ENCODE data around the gene SNPH.

The SNPH gene

GRCh38 chr20:1323830-1324597, 57.9 kb downstream of the SNPH start:
- no peak for DNase-seq (ENCODE audit: low read depth in 2 of 2)

DNA sequence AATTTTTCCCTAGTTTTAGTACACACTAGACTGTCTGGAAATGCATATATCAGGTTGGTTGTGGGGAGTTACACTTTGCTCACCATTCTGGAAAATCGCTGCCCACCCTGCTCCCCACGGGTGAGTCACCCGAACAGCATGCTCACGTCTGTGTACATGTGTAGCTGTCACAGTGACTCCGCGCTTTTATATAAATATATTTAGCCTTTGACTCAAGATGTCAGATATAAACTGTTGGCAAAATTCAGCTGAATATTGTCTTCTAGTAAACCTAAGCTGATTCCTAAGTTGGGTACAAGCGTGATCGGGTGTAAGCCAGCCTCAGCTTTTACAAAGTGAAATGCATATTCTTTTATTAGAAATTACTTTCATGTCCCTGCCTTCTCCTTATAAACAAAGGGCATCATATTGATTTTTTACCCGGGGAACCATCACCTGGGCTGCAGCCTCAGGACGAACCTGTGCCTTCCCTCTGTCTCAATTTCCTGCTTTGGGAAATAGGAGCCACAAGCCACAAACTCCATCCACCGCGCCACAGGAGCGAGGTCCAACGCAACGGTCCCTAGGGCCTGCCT, 58.6 kb downstream of the SNPH start:
- DNase-seq (ENCODE audit: low read depth in 2 of 2), result no peak

GRCh38 chr20:1325173-1326030, 59.3 kb downstream of the SNPH start:
- peak; percentile 92 for DNase-seq (ENCODE audit: low read depth in 2 of 2)

DNA sequence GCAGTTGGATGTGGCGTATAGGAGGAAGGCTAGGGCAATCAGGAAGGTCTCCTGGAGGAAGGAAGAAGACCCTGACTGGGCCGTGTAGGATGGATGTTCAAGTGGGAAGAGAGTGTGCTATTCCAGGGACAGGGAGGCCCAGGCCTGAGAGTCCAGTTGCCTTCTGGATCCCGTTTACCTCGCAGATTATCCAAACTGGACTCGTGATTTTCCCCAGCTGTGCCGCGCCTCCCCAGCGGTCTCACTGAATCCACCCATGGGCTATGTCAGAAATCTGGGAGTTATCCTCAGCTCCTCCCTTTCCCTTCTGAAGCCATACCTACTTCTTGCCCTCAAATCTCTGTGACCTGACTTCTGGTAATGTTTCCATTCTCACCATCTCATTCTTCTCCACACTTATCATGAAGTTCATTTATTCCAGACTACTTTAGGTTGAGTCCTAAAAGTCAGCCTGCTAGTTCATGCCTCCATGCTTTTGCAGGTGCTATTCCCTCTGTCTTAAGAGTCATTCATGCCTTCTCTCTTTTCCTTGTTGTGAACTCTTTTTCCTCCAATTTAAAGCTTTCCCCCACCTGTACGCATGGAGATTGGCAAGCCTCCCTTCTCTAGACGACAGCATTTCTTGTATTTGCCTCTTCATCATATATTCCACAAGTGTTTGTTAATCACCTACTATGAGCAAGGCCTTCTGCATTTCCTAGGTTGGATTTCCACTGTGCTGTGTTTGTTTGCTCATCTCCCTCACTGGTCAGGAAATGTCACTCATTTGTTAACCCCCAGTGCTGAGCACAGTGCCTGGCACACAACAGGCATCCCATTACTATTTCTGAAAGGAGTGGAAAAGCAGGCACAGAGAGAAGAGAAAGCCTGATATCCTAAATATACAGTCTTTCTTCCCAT, 60.2 kb downstream of the SNPH start:
- DNase-seq (ENCODE audit: low read depth in 2 of 2), result no peak

DNA sequence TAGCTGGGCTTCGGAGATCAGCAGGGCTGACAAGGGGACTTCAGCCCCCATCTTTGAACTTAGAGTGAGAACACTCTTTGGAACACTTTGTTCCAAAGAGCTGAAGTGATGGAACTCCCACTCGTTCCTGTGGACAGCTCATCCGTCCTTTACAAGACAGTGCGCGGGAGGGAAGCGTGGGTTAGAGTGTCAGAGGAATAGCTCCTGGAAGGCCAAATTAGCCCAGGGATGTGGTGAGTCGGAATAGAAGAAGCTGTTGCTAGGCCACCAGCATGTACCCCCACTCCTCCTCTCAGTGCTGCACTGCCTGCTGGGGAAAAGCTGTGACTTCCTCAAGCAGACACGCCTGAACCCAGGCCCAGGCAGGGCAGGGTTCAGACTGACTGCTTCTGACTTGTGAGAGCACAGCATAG, 61.2 kb downstream of the SNPH start:
- DNase-seq (ENCODE audit: low read depth in 2 of 2), result no peak

- DNase-seq (ENCODE audit: low read depth in 2 of 2), result no peak
These were observed 62.0 kb downstream of the SNPH start for GRCh38 chr20:1327827-1328679.

- DNase-seq (ENCODE audit: low read depth in 2 of 2), result no peak
These were observed 62.7 kb downstream of the SNPH start, which contains the start of gene SDCBP2 for GRCh38 chr20:1328680-1329330. Gene SDCBP2, minus strand, starts transcription at chr20:1329139. Its CDS starts 8,723 bp downstream, at chr20:1320416.

DNA sequence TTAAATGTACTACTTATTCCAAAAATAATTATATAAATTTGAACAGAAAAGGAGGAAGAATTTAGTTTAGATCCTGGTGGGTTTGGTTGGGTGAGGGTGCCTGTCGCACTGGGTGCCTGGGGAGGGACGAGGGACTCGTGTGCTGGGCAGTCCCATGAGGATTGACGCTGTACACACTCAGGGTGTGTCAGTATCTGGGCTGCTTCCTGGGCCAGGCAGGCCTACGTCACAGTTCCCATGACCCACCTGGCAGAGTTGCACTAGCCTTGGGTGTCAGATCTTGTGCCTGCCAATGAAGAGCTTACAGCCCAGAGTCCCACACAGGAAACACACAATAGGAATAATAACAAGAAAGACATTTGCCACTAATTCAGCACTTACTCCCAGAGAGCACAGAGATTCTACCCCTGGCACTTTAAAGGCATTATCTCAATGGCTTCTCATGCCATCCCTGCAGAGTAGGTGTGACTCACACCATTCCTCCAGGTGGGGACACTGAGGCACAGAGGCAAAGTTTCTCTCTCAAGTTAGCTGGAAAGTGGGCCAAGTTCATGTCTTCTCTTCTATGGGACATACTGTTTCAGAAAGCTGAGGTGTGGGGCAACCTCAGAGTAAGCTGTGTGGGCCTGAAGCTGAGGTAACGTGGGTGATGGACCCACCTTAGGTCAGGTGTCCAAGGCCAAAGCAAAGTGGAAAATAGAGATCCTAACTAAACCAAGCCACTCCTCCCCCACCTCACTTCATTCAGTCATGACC, 64.2 kb downstream of the SNPH start:
- no peak for DNase-seq (ENCODE audit: low read depth in 2 of 2)

GRCh38 chr20:1331101-1331500, 65.0 kb downstream of the SNPH start:
- DNase-seq (ENCODE audit: low read depth in 2 of 2), result no peak

DNA sequence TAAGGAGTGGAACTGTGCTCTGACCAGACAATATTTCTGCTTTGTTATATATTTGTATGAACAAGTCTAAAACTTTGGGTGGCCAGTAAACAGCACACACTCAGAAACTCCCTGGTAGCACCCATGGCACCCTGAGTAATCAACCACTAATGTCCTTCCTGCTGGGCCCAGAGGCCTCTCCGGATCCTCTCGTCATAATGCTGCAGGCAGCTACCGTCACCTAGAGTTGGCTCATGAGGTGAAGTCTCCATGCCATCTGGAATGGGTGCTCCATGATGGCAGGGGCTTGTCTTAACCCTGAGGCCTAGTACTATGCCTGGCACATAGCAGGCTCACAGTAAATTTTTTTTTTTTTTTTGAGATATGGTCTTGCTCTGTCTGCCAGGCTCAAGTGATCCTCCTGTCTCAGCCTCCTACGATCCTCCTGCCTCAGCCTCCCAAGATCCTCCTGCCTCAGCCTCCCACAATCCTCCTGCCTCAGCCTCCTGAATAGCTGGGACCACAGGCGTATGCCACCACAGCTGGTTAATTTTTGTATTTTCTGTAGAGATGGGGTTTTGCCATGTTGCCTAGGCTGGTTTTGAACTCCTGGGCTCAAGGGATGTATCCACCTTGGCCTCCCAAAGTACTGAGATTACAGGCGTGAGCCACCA, 65.8 kb downstream of the SNPH start:
- no peak for DNase-seq (ENCODE audit: low read depth in 2 of 2)

DNA sequence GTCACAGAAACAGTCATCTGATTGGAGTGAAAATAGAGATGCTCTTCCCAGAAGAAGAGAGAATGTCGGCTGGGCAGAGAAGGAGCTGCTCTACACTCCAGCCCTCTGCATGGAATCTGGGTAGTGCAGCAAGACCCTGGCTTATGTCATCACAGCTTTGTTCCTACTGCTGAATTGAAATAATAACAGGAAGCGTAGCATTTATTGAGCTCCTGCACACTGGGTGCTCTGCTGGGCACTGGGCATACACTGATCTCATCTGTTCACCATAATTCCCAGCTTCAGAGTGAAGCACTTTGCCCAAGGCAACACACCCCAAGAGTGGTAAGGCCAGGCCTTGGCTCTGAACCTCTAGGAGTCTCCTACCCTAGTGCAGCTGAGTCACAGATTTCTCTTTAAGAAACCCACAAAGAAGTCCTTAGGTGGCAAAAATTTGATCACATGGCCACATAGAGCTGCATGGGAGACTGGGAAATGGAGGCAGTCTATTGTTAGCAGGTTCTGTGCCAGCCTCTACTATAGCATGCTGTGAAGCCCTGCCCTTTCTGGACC, 66.7 kb downstream of the SNPH start:
- no peak for DNase-seq (ENCODE audit: low read depth in 2 of 2)

GRCh38 chr20:1333462-1334369, 67.6 kb downstream of the SNPH start:
- DNase-seq (ENCODE audit: low read depth in 2 of 2), result no peak

- no peak for DNase-seq (ENCODE audit: low read depth in 2 of 2)
These were observed 68.3 kb downstream of the SNPH start for GRCh38 chr20:1334370-1334731.

DNA sequence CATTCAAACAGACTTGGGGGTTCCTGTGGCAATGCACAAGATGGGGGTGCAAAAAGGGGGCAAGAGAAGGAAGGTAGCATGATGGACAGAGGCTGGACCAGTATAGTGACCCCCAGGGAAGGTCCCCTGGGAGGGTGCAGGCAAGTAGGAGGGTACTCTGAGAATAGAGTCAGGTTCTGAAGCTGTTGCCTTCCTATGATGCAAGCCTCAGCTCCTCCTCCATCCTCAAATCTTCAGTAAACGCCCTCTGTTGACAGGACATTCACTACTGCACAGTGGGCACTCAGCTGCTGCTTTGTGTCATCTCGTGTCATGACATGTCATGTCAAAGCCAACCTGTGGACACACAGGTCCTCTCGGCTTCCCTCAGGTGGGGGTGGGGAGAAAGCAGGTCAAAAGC, 68.7 kb downstream of the SNPH start:
- no peak for DNase-seq (ENCODE audit: low read depth in 2 of 2)

- DNase-seq (ENCODE audit: low read depth in 2 of 2), result no peak
These were observed 70.0 kb downstream of the SNPH start for GRCh38 chr20:1335961-1336698.

GRCh38 chr20:1336699-1337367, 70.7 kb downstream of the SNPH start:
- no peak for DNase-seq (ENCODE audit: low read depth in 2 of 2)
